GM12878 (cell line): ENCODE data around the gene PHLPP1. TPM values are rescaled to one million over a fixed set of nuclear protein-coding genes. Genes with fewer than 3 reads are reported as not detected.

Experiments
- ATAC-seq: fragments of 200-7000 bp; cut with Tn5 transposase; 3 replicates; pipeline ENCODE4 v1.9.1; 2020; ENCODE audit warnings: mild to moderate bottlenecking, moderate library complexity
- BruUV-seq: library from RNA; stranded (reverse); fragments of 400-500 nt; replicated peaks from 2 replicates; lab custom pipeline; 2021; lab: Mats Ljungman, UMichigan
- CTCF ChIA-PET: fragments of 300-600 bp; sonication (Branson Sonifier 250); formaldehyde crosslinking; extraction: SDS; loops from one replicate; lab custom pipeline; 2021; ENCODE audit warnings: inconsistent platforms; lab: Yijun Ruan, JAX
- POLR2A ChIA-PET: fragments of 350-600 bp; formaldehyde crosslinking; extraction: SDS; loops from one replicate; lab custom pipeline; 2021; ENCODE audit warnings: inconsistent platforms; lab: Charles Lee
- RAD21 ChIA-PET: fragments of 300-600 bp; sonication (Branson Sonifier 250); formaldehyde crosslinking; loops from one replicate; lab custom pipeline; 2023; ENCODE audit warnings: antibody characterized with exemption; ENCODE audit not compliant: unreplicated experiment; lab: Charles Lee
- SMC1A ChIA-PET: fragments of 300-600 bp; sonication (Branson Sonifier 250); formaldehyde crosslinking; loops from one replicate; lab custom pipeline; 2023; ENCODE audit not compliant: unreplicated experiment, uncharacterized antibody; lab: Charles Lee
- DNase-seq: peaks from one replicate; pipeline ENCODE4 v3.0.0-alpha.2; 2011; ENCODE audit warnings: low read depth, low spot score
- FAIRE-seq: peaks from 3 replicates; lab custom pipeline; 2011; peaks lifted over from hg19 to GRCh38; lab: Jason Lieb, UNC
- H2AFZ ChIP-seq: 2 replicates; pipeline ENCODE4 v1.6.0; 2011; ENCODE audit warnings: low read depth, low read length, control low read depth; ENCODE audit not compliant: control insufficient read depth
- H3K27ac ChIP-seq: 2 replicates; pipeline ENCODE4 v1.5.1; 2011; ENCODE audit warnings: control low read depth; ENCODE audit not compliant: control insufficient read depth, insufficient read depth
- H3K27me3 ChIP-seq, 2 experiments: replicated peaks in 1 of 2; 2 replicates each; pipeline versions ENCODE4 v1.6.0 to v1.6.1; 2011; ENCODE audit warnings: low read length in 1 of 2; ENCODE audit not compliant: control insufficient read depth in 2 of 2, insufficient read depth in 2 of 2
- H3K36me3 ChIP-seq, 2 experiments: 2 replicates each; pipeline ENCODE4 v1.5.1; 2011; ENCODE audit warnings: low read length in 1 of 2; ENCODE audit not compliant: control insufficient read depth in 2 of 2, insufficient read depth in 2 of 2
- H3K4me1 ChIP-seq: 2 replicates; pipeline ENCODE4 v1.6.1; 2011; ENCODE audit warnings: mild to moderate bottlenecking, low read length, moderate library complexity, mixed read lengths; ENCODE audit not compliant: control insufficient read depth, insufficient read depth
- H3K4me2 ChIP-seq: 2 replicates; pipeline ENCODE4 v1.6.0; 2011; ENCODE audit warnings: control low read depth; ENCODE audit not compliant: control insufficient read depth, insufficient read depth
- H3K4me3 ChIP-seq: fragments of 200-600 bp; sonication (generic); 2 replicates; pipeline ENCODE4 v1.5.1; 2016
- H3K79me2 ChIP-seq: 2 replicates; pipeline ENCODE4 v1.6.0; 2011; ENCODE audit warnings: low read length; ENCODE audit not compliant: control insufficient read depth, insufficient read depth
- H3K9ac ChIP-seq: 2 replicates; pipeline ENCODE4 v1.8.0; 2011; ENCODE audit warnings: low read length, control low read depth, mixed read lengths; ENCODE audit not compliant: control insufficient read depth, insufficient read depth
- H3K9me3 ChIP-seq: replicated peaks from 3 replicates; pipeline ENCODE4 v1.5.1; 2011; ENCODE audit warnings: mild to moderate bottlenecking, low read length; ENCODE audit not compliant: control insufficient read depth, insufficient read depth
- H4K20me1 ChIP-seq: 2 replicates; pipeline ENCODE4 v1.6.0; 2011; ENCODE audit not compliant: control insufficient read depth, insufficient read depth
- ASH2L ChIP-seq: fragments of 300-600, 200-600 bp; sonication (generic); IDR thresholded peaks from 2 replicates; pipeline ENCODE4 v1.6.1; 2017; ENCODE audit warnings: low read depth, mild to moderate bottlenecking, borderline replicate concordance
- BCLAF1 ChIP-seq: fragments of 450-650 bp; IDR thresholded peaks from 2 replicates; pipeline ENCODE4 v1.6.1; 2017; ENCODE audit warnings: antibody characterized with exemption, mild to moderate bottlenecking, moderate library complexity
- CBFB ChIP-seq: IDR thresholded peaks from 2 replicates; pipeline ENCODE4 v1.6.1; 2016; ENCODE audit warnings: antibody characterized with exemption, low read depth
- CREM ChIP-seq: IDR thresholded peaks from 2 replicates; pipeline ENCODE4 v1.6.1; 2014; ENCODE audit warnings: antibody characterized with exemption, low read depth
- FOXK2 ChIP-seq: fragments of 450-650 bp; IDR thresholded peaks from 2 replicates; pipeline ENCODE4 v1.6.1; 2017; ENCODE audit warnings: mild to moderate bottlenecking, moderate library complexity
- FOXM1 ChIP-seq: IDR thresholded peaks from 2 replicates; pipeline ENCODE4 v1.6.1; 2012; ENCODE audit warnings: low read depth, mild to moderate bottlenecking, inconsistent platforms, low read length, moderate library complexity
- IRF5 ChIP-seq: fragments of 450-650 bp; IDR thresholded peaks from 2 replicates; pipeline ENCODE4 v1.6.1; 2017; ENCODE audit warnings: borderline replicate concordance
- MXI1 ChIP-seq: fragments of 150-350 bp; IDR thresholded peaks from 2 replicates; pipeline ENCODE4 v1.6.1; 2011; ENCODE audit warnings: low read depth, mild to moderate bottlenecking, inconsistent platforms, low read length, improper control_type of control experiment
- MYC ChIP-seq: IDR thresholded peaks from 2 replicates; pipeline ENCODE4 v1.6.1; 2011; ENCODE audit warnings: mild to moderate bottlenecking, low read length, moderate library complexity, inconsistent platforms; ENCODE audit not compliant: insufficient read depth, insufficient replicate concordance, insufficient read length, severe bottlenecking
- NR2F1 ChIP-seq: fragments of 450-650 bp; conservative IDR thresholded peaks from 2 replicates; pipeline ENCODE4 v1.6.1; 2017; ENCODE audit warnings: mild to moderate bottlenecking
- NRF1 ChIP-seq: conservative IDR thresholded peaks from 2 replicates; pipeline ENCODE4 v1.6.1; 2011; ENCODE audit warnings: mild to moderate bottlenecking, low read depth, low read length, improper control_type of control experiment
- REST ChIP-seq: IDR thresholded peaks from 2 replicates; pipeline ENCODE4 v1.6.1; 2012; ENCODE audit warnings: mild to moderate bottlenecking, low read depth, low read length
- SMC3 ChIP-seq: IDR thresholded peaks from 2 replicates; pipeline ENCODE4 v1.6.1; 2011; ENCODE audit warnings: low read length, improper control_type of control experiment, borderline replicate concordance
- SRF ChIP-seq, 2 experiments: IDR thresholded peaks; 2 replicates each; pipeline ENCODE4 v1.6.1; 2011; ENCODE audit warnings: low read depth in 2 of 2, low read length in 2 of 2, mild to moderate bottlenecking in 1 of 2, moderate library complexity in 1 of 2
- WRNIP1 ChIP-seq: IDR thresholded peaks from 2 replicates; pipeline ENCODE4 v1.6.1; 2011; ENCODE audit warnings: low read depth, low read length, improper control_type of control experiment, borderline replicate concordance
- ZNF384 ChIP-seq: IDR thresholded peaks from 2 replicates; pipeline ENCODE4 v1.6.1; 2012; ENCODE audit warnings: low read depth, mild to moderate bottlenecking, low read length, improper control_type of control experiment, borderline replicate concordance
- WGBS: methylation state at CpG from one replicate; pipeline ENCODE4 v1.1.6; 2016; ENCODE audit warnings: low lambda C conversion rate; ENCODE audit not compliant: insufficient replicate concordance, insufficient coverage; ENCODE audit errors: missing lambda C conversion rate; 5-methylcytosine and 5-hydroxymethylcytosine counted together
- in situ Hi-C: fragments of 300-500 bp; cut with MboI; formaldehyde crosslinking; loops from 9 replicates; pipeline ENCODE4 v1.14.3; 2018; ENCODE audit warnings: mixed read lengths
- intact Hi-C: fragments of 100-400 bp; cut with micrococcal nuclease; formaldehyde crosslinking; loops from one replicate; pipeline ENCODE4 v1.14.2; 2022; ENCODE audit not compliant: unreplicated experiment
- polyA plus RNA-seq, 11 experiments: library from polyadenylated mRNA; depleted of rRNA in 4 of 11; unstranded in 6 of 11; stranded (reverse) in 5 of 11; fragments of >200 nt; fragmentation: Nextera tagmentation in 4 of 11; fragmentation: Illumina TruSeq in 1 of 11; extraction: Ambion mirVana in 4 of 11; extraction: Trizol in 1 of 11; gene quantifications; 1 replicate in 1 of 11; 2 replicates in 10 of 11; pipeline versions ENCODE4 v1.2.1 to v1.2.3, GENCODE V29; 2011 to 2016; ENCODE audit warnings: inconsistent platforms in 2 of 11, missing spikeins in 2 of 11, low read depth in 1 of 11
- total RNA-seq, 4 experiments: library from RNA; depleted of rRNA in 3 of 4; stranded (reverse); fragments of >200 nt in 3 of 4; fragmentation: Illumina TruSeq in 1 of 4; extraction: Trizol in 1 of 4; gene quantifications; 2 replicates each; pipeline versions ENCODE4 v1.2.1 to v1.2.3, GENCODE V29; 2013 to 2021

The PHLPP1 gene
- total and polyA plus RNA-seq, 10 of the 15 experiments (the other 5 are each of a cell fraction or from before 2014, with no cell fraction given), result 0.42 to 7.0 (median 1.9) TPM

GRCh38 chr18:63016270-63016669, 300.9 kb downstream of the PHLPP1 start (continued):
- TF ChIP-seq ASH2L, result no peak
- TF ChIP-seq CBFB, result no peak
- peak; percentile 50; the same call in 1 of the 2 replicates for TF ChIP-seq FOXM1
- TF ChIP-seq REST, result no peak
- peak; percentile 97 for TF ChIP-seq SMC3
- no peak for TF ChIP-seq FOXK2
- TF ChIP-seq CREM, result peak; percentile 35; the same call in 1 of the 2 replicates
- peak; percentile 87 for TF ChIP-seq ZNF384
- TF ChIP-seq NR2F1, result no peak

- Histone ChIP-seq H3K4me2 (no peak overlapping the region), H3K27ac (no peak overlapping the region), H3K4me1 (no peaks in the 10 kb centered on the region), H2AFZ (no peak overlapping the region), H3K79me2 (no peaks in the 10 kb centered on the region), H3K27me3 (no peaks in the 10 kb centered on the region), H3K36me3 (no peaks in the 10 kb centered on the region), H3K9me3 (no peaks in the 10 kb centered on the region; the same call in 1 of the 3 replicates), H3K4me3 (no peak overlapping the region), H4K20me1 (no peaks in the 10 kb centered on the region), H3K9ac (no peak overlapping the region)
- SMC1A ChIA-PET, result interaction anchor here (0.5 to 4.7 kb wide), 63 partner anchors 10 to 489 kb away, joined by 3 to 92 read pairs (median 5); partner anchors contain the start of gene VPS4B
- no TSS peak for BruUV-seq
- ATAC-seq (no peak), FAIRE-seq (no peak), DNase-seq (no peak)
- intact Hi-C loops (loop anchor here (2.0 to 5.0 kb wide), 2 partner anchors 114 to 325 kb away; no protein-coding TSS in a partner anchor), in situ Hi-C loops (loop anchor here (5.0 kb wide), 3 partner anchors 100 to 425 kb away; no protein-coding TSS in a partner anchor)
- POLR2A ChIA-PET, result interaction anchor here (0.6 to 1.7 kb wide), 7 partner anchors 32 to 422 kb away, joined by 3 to 7 read pairs (median 4); no protein-coding TSS in a partner anchor
- 0% methylated on average over 2 of the region's 2 CpGs for WGBS
- CTCF ChIA-PET, result interaction anchor here (0.6 to 7.0 kb wide), 57 partner anchors 8 to 1256 kb away, joined by 3 to 140 read pairs (median 6); partner anchors contain the start of genes BCL2 and VPS4B
- RAD21 ChIA-PET, result interaction anchor here (0.9 to 3.3 kb wide), 31 partner anchors 8 to 428 kb away, joined by 3 to 58 read pairs (median 6); partner anchors contain the start of gene BCL2
- no peak for TF ChIP-seq MXI1
- TF ChIP-seq MYC, result no peak
- TF ChIP-seq IRF5, result no peak
- no peak for TF ChIP-seq BCLAF1
- no peak for TF ChIP-seq WRNIP1
- TF ChIP-seq NRF1, result no peak
- TF ChIP-seq SRF (IDR thresholded peaks at IDR 0.05; ENCODE audit: low read depth in 2 of 2, low read length in 2 of 2), result no peak
These were observed 301.7 kb downstream of the PHLPP1 start for GRCh38 chr18:63017076-63017475.
